Body of pancreas (tissue), 4 donors: ENCODE results near the gene UGT2A3.

ENCODE experiments used
- POLR2A ChIP-seq, 3 donors: fragments of 450-650 bp; IDR thresholded peaks; one replicate each; pipeline ENCODE4 v1.6.1; 2016; ENCODE audit warnings: antibody characterized with exemption in 3 of 3, mild to moderate bottlenecking in 2 of 3
- TF ChIP-seq, protein P1 (sequence below), 7 experiments: fragments of 450-650 bp in 4 of 7; fragments of 200-600 bp in 3 of 7; sonication (generic) in 3 of 7; IDR thresholded peaks; one replicate each; pipeline ENCODE4 v1.5.1; 2016 to 2019; ENCODE audit warnings: antibody characterized with exemption in 7 of 7

DNA sequence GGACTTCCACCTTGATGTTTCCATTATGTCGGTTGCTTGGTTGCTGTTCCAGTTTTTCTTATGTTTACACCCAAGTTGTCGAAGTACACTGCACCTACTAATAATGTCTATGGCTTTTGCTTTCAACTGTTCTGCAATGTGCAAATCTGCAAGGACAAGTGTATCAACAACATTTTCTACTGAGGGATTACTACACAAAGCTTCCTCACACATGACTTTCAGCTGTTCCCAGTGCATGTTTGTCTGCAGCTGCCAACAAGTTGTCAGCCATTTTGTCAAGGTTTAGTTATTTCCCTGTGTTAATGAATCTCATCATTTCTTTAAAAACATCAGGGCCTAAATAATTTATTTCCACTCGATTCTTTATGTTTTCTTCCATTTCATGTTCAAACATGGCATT lies 45.4 kb upstream of the UGT2A3 start:
- TF ChIP-seq, protein P1, sequence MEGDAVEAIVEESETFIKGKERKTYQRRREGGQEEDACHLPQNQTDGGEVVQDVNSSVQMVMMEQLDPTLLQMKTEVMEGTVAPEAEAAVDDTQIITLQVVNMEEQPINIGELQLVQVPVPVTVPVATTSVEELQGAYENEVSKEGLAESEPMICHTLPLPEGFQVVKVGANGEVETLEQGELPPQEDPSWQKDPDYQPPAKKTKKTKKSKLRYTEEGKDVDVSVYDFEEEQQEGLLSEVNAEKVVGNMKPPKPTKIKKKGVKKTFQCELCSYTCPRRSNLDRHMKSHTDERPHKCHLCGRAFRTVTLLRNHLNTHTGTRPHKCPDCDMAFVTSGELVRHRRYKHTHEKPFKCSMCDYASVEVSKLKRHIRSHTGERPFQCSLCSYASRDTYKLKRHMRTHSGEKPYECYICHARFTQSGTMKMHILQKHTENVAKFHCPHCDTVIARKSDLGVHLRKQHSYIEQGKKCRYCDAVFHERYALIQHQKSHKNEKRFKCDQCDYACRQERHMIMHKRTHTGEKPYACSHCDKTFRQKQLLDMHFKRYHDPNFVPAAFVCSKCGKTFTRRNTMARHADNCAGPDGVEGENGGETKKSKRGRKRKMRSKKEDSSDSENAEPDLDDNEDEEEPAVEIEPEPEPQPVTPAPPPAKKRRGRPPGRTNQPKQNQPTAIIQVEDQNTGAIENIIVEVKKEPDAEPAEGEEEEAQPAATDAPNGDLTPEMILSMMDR (IDR thresholded peaks at IDR 0.05): no peak
- TF ChIP-seq POLR2A (IDR thresholded peaks at IDR 0.05): no peak
